ENCODE measurements around the gene ZC3H4. TPM values are rescaled to one million over a fixed set of nuclear protein-coding genes. Genes with fewer than 3 reads are reported as not detected.

The ZC3H4 gene
- total RNA-seq, 1 donor from 2014 or later, result 49.3 TPM

DNA sequence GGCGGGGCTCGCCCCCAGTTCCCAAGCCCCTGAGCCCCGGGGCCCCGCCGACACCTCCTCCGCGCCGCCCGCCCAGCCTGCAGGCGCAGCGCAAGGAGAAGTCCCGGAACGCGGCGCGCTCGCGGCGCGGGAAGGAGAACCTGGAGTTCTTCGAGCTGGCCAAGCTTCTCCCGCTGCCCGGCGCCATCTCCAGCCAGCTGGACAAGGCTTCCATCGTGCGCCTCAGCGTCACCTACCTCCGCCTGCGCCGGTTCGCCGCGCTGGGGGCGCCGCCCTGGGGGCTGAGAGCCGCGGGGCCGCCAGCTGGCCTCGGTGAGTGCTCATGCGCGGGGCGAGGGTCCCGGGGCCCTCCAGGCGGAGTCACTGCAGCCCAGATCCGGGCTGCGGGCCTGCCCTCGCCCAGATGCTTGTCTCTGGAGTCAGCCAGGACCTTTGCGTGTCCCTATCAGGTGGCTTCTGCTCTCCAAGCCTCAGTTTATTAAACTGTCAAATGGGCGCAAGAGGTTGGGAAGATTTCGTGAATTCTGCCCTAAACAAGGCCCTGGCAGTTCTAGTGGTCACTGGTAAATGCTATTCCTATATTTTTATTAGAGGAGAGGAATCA, 91.9 kb downstream of the ZC3H4 start:
- DNase-seq (no peak), ATAC-seq (no peak)
- intact Hi-C loops (cut with DNase I), result no loop called here
- H3K9me3 ChIP-seq, result no peaks in the 10 kb centered on the region
- no peaks in the 10 kb centered on the region for H3K36me3 ChIP-seq
- peaks cover 77% of the 10 kb centered on the region for H3K27me3 ChIP-seq (ENCODE audit: low read depth)
- TF ChIP-seq, protein P1, sequence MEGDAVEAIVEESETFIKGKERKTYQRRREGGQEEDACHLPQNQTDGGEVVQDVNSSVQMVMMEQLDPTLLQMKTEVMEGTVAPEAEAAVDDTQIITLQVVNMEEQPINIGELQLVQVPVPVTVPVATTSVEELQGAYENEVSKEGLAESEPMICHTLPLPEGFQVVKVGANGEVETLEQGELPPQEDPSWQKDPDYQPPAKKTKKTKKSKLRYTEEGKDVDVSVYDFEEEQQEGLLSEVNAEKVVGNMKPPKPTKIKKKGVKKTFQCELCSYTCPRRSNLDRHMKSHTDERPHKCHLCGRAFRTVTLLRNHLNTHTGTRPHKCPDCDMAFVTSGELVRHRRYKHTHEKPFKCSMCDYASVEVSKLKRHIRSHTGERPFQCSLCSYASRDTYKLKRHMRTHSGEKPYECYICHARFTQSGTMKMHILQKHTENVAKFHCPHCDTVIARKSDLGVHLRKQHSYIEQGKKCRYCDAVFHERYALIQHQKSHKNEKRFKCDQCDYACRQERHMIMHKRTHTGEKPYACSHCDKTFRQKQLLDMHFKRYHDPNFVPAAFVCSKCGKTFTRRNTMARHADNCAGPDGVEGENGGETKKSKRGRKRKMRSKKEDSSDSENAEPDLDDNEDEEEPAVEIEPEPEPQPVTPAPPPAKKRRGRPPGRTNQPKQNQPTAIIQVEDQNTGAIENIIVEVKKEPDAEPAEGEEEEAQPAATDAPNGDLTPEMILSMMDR (IDR thresholded peaks at IDR 0.05), result no peak
- no peak overlapping the region for H3K27ac ChIP-seq
- H3K4me1 ChIP-seq, result peaks cover 22% of the 10 kb centered on the region
- peak overlapping the region; percentile 36 for H3K4me3 ChIP-seq

DNA sequence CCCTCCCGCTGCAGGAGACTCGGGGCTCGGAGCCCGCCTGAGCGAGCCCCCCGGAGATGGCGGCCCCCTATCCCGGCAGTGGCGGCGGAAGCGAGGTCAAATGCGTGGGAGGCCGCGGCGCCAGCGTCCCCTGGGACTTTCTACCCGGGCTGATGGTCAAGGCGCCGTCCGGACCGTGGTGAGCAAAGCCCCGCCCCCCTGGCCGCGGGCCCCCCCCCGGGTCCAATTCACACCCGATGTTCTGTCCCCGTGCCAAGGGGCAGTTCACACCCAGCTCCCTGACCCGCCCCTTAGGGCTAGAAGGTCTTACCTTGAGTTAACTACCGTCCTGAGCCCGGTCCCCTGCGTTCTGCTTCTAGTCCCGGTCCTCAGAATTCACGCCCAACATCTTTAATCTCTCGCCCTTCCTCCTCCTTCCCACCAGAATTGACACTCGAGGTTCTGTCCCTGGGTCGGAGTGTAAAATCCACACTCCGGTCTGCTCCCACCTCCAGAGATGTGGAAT, 92.5 kb downstream of the ZC3H4 start:
- H3K4me3 ChIP-seq, result peak overlapping the region; percentile 36
- DNase-seq (no peak), ATAC-seq (peak in 1 of 2 donors; percentile 16)
- peaks cover 71% of the 10 kb centered on the region for H3K27me3 ChIP-seq (ENCODE audit: low read depth)
- H3K9me3 ChIP-seq, result no peaks in the 10 kb centered on the region
- TF ChIP-seq, protein P1 (IDR thresholded peaks at IDR 0.05), result no peak
- H3K36me3 ChIP-seq, result no peaks in the 10 kb centered on the region
- intact Hi-C loops (cut with DNase I), result no loop called here
- peaks cover 22% of the 10 kb centered on the region for H3K4me1 ChIP-seq
- H3K27ac ChIP-seq, result no peak overlapping the region

DNA sequence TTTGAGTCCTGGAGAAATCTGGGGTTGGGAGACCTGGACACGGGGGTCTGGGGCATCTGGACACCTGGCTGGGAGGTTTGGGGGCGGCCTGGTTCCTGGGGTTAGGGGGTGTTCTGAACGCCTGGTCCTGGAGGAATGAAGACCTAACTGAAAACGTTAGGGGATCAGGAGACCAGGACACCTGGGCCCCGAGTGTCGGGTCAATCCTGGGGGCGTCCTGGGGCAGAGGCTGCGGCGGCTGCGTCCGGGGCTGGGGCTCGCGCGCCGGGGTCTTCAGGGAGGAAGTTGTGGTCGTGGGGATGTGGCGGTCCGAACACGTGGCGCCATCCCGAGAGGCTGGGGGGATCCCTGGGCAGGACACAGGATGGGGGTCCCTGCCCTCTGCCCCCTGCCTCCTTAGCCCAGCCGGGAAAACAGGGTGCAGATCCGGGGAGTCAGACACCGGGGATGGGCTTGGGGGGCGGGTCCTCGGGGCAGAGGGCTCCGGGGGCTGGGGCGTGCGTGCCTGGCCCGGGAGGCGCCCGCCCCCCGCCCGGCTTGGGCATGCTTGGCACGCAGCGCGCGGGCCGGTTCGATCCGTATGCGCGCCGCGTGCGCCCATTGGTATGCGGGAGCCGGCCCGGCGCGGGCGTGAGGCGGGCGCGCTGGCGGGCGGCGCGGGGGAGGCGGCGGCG, 93.3 kb downstream of the ZC3H4 start:
- TF ChIP-seq, protein P1 (IDR thresholded peaks at IDR 0.05), result no peak
- no peak overlapping the region for H3K27ac ChIP-seq
- ATAC-seq (no peak), DNase-seq (no peak)
- H3K9me3 ChIP-seq, result no peaks in the 10 kb centered on the region
- H3K27me3 ChIP-seq (ENCODE audit: low read depth), result peaks cover 68% of the 10 kb centered on the region
- peaks cover 22% of the 10 kb centered on the region for H3K4me1 ChIP-seq
- intact Hi-C loops (cut with DNase I), result no loop called here
- no peaks in the 10 kb centered on the region for H3K36me3 ChIP-seq
- H3K4me3 ChIP-seq, result no peak overlapping the region

DNA sequence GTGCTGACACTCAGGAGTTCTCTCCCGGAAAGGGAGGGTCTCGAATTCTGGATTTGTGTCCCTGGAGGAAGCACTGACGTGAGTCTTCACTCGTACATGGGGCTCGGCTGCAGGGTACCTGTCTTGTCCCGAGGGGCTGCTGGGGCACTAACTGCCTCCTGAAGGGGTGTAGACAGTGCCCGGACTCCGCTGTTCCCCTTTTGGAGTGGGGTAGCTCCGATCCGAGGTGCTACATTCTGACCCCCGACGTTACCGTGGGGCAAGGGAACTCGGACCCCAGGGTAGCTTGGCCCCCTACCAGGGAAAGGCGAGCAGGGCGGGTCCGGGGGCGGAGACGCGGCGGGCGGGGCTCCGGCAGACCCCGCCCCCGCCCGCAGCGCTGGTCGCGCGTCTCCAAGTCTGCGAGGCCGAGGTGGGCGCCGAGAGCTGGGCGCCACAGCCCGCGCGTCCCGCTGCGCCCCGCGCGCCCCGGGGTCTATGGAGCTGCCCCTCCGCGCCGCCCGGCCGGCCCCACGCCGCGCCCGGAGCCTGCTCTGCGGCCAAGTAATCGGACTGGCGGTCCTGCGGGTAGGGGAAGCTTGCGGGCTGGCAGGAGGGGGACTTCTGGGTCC, 94.0 kb downstream of the ZC3H4 start, which contains the start of gene NPAS1:
Gene NPAS1 (plus strand): TSS at position 407 of the 611 bp plus-strand sequence. CDS start 1,211 bp downstream, outside the sequence.
- peaks cover 61% of the 10 kb centered on the region for H3K27me3 ChIP-seq (ENCODE audit: low read depth)
- TF ChIP-seq, protein P1 (IDR thresholded peaks at IDR 0.05), result no peak
- ATAC-seq (peak; percentile 22 to 41), DNase-seq (no peak)
- H3K4me1 ChIP-seq, result peaks cover 22% of the 10 kb centered on the region
- intact Hi-C loops (cut with DNase I), result no loop called here
- no peaks in the 10 kb centered on the region for H3K36me3 ChIP-seq
- no peaks in the 10 kb centered on the region for H3K9me3 ChIP-seq
- no peak within 1 kb of the TSS for H3K4me3 ChIP-seq
- no peak within 1 kb of the TSS for H3K27ac ChIP-seq

DNA sequence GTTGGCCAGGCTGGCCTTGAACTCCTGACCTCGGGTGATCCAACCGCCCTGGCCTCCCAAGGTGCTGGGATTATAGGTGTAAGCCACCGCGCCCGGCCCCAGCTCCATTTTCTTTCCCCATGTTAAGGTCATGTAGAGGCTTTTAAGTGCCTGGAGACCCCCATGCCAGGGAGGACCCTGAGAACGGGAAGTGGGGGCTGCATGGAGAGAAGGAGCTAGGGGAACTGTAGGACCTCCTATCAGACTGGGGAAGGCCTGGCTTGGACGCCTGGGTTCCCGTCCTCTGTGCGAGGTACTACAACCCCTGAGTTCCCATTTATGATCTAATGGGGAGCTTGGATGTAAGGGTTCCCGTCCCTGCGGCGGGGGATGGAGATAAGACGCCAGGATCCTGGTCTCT, 94.7 kb downstream of the ZC3H4 start:
- TF ChIP-seq, protein P1 (IDR thresholded peaks at IDR 0.05), result no peak
- intact Hi-C loops (cut with DNase I), result no loop called here
- DNase-seq (no peak), ATAC-seq (peak in 1 of 2 donors; percentile 4)
- Histone ChIP-seq H3K4me1 (peaks cover 22% of the 10 kb centered on the region), H3K27ac (no peak overlapping the region), H3K9me3 (no peaks in the 10 kb centered on the region), H3K4me3 (no peak overlapping the region), H3K36me3 (no peaks in the 10 kb centered on the region), H3K27me3 (ENCODE audit: low read depth) (peaks cover 55% of the 10 kb centered on the region)

Other genes with a start within 250 kb of the ZC3H4 start
- gene NPAS1, start 93.9 kb downstream of the ZC3H4 start, total RNA-seq, result 1.8 TPM
- gene TMEM160, start 65.2 kb downstream of the ZC3H4 start, total RNA-seq, result 29.5 TPM
- gene SAE1, start 17.1 kb upstream of the ZC3H4 start, total RNA-seq, result 49.9 TPM
- gene BBC3, start 117.4 kb upstream of the ZC3H4 start, total RNA-seq, result 18.5 TPM
- gene CCDC9, start 142.7 kb upstream of the ZC3H4 start, total RNA-seq, result 30.7 TPM
- 18.0 TPM for gene INAFM1, start 161.1 kb upstream of the ZC3H4 start, total RNA-seq
- 79.9 TPM for gene C5AR1, start 196.1 kb upstream of the ZC3H4 start, total RNA-seq
- 6.4 TPM for gene C5AR2, start 218.4 kb upstream of the ZC3H4 start, total RNA-seq
- 14.5 TPM for gene DHX34, start 235.5 kb upstream of the ZC3H4 start, total RNA-seq

All from lower lobe of right lung (tissue), 2 donors.